ENCODE results near the gene SUPT6H. TPM values are rescaled to one million over a fixed set of nuclear protein-coding genes. Genes with fewer than 3 reads are reported as not detected.
A peak's percentile ranks its signal among the peaks of the same experiment; 100 is the strongest.

Gene SUPT6H
- total and polyA plus RNA-seq, 2 of the 8 experiments (the other 6 are each of a cell fraction or from before 2014, with no cell fraction given), result 32.0 to 59.9 TPM

- POLR2A ChIA-PET (ENCODE audit: partially characterized antibody), result interaction anchor here (0.6 to 10.5 kb wide), 8 partner anchors 10 to 138 kb away, joined by 3 to 258 read pairs (median 4); partner anchors contain the start of genes ALDOC, BLTP2, NEK8 and RPL23A
Observed at GRCh38 chr17:28714281-28714680, 52.3 kb downstream of the SUPT6H start.

More at GRCh38 chr17:28714281-28714680, 52.3 kb downstream of the SUPT6H start:
- no peak overlapping the region for H2AFZ ChIP-seq (ENCODE audit: low read length)
- no peak overlapping the region for H4K8ac ChIP-seq (ENCODE audit: extremely low read depth, insufficient read depth, low read length)
- no peak overlapping the region for H3K14ac ChIP-seq (ENCODE audit: insufficient read length)
- no peak overlapping the region for H3K23ac ChIP-seq (ENCODE audit: insufficient read length)
- H3K27ac ChIP-seq (ENCODE audit: low read depth, low read length), result no peak overlapping the region
- peaks cover 0 to 11% of the 10 kb centered on the region in 2 experiments for H4K20me1 ChIP-seq (replicated peaks in 1 of 2; ENCODE audit: control insufficient read depth in 1 of 2, insufficient read depth in 2 of 2, low read length in 2 of 2)
- peaks cover 3 to 29% of the 10 kb centered on the region in 2 experiments; a peak in 3 of 4 replicates for H3K79me2 ChIP-seq (ENCODE audit: control insufficient read depth in 1 of 2, insufficient read depth in 2 of 2, low read length in 2 of 2)
- no peak overlapping the region for H2BK5ac ChIP-seq (ENCODE audit: low read depth, low read length)
- H3K9ac ChIP-seq (replicated peaks in 1 of 4; ENCODE audit: extremely low read depth in 1 of 4, low read depth in 3 of 4, low read length in 3 of 4), result no peak overlapping the region
- no peak overlapping the region for H2BK20ac ChIP-seq (ENCODE audit: low read length)
- no peak overlapping the region for H3K56ac ChIP-seq (replicated peaks; ENCODE audit: insufficient read length, low read depth, low read length)
- no peak overlapping the region for H2BK12ac ChIP-seq (ENCODE audit: low read depth, low read length)
- H3K79me1 ChIP-seq (ENCODE audit: low read depth, low read length), result peaks cover 16% of the 10 kb centered on the region
- H3K36me3 ChIP-seq (ENCODE audit: control insufficient read depth in 2 of 4, insufficient read depth in 4 of 4, low read length in 3 of 4), result peaks cover 8 to 20% (median 15%) of the 10 kb centered on the region in 4 experiments; a peak in 7 of 8 replicates
- H2AK5ac ChIP-seq (ENCODE audit: low read depth, low read length), result no peak overlapping the region
- WGBS, 2 experiments (ENCODE audit: extremely low coverage in 1 of 2, insufficient coverage in 1 of 2, insufficient read length in 1 of 2, insufficient replicate concordance in 2 of 2, low coverage in 1 of 2, low lambda C conversion rate in 2 of 2, missing lambda C conversion rate in 1 of 2), result 90% methylated on average over 3 of the region's 3 CpGs; no CpG with 5 or more reads in 1 of the 2 experiments
- TF ChIP-seq CBX5 (IDR thresholded peaks at IDR 0.05; ENCODE audit: low read depth, low read length), result no peak
- TF ChIP-seq FOSL1 (IDR thresholded peaks at IDR 0.05; ENCODE audit: insufficient read depth, low read depth, low read length), result no peak
- TF ChIP-seq CTCF (IDR thresholded peaks at IDR 0.05; ENCODE audit: control extremely low read depth in 1 of 3, insufficient read depth in 1 of 3, low read depth in 1 of 3, low read length in 3 of 3), result peak in 1 of 3 experiments; percentile 10; a peak in 1 of 4 replicates
- no peak for TF ChIP-seq ASH2L (IDR thresholded peaks at IDR 0.05; ENCODE audit: low read length)
- no peak for DNase-seq (ENCODE audit: low read depth in 1 of 2, low spot score in 2 of 2)
- CTCF ChIA-PET (ENCODE audit: partially characterized antibody), result interaction anchor here (1.0 to 2.0 kb wide), 3 partner anchors 13 to 141 kb away, joined by 3 to 4 read pairs (median 3); no protein-coding TSS in a partner anchor
- no peak for FAIRE-seq
- no peak overlapping the region for H2BK15ac ChIP-seq (ENCODE audit: low read length)
- peaks cover 27% of the 10 kb centered on the region for H3K23me2 ChIP-seq (ENCODE audit: low read depth, low read length)
- H4K91ac ChIP-seq (replicated peaks; ENCODE audit: insufficient read length, low read length), result no peak overlapping the region
- H2BK120ac ChIP-seq (replicated peaks; ENCODE audit: low read depth, low read length), result no peak overlapping the region
- no peak overlapping the region for H3K18ac ChIP-seq (ENCODE audit: extremely low read depth, low read length)
- no peak overlapping the region for H3K4me3 ChIP-seq (ENCODE audit: extremely low read depth in 1 of 4, insufficient read depth in 2 of 4, low read depth in 3 of 4, low read length in 4 of 4)
- H3K4me1 ChIP-seq (replicated peaks in 1 of 4; ENCODE audit: control insufficient read depth in 3 of 4, insufficient read depth in 4 of 4, low read length in 3 of 4), result peaks cover 4 to 15% (median 7%) of the 10 kb centered on the region in 4 experiments; a peak in 6 of 7 replicates
- H4K5ac ChIP-seq (ENCODE audit: insufficient read length, low read depth, low read length), result no peak overlapping the region
- no peaks in the 10 kb centered on the region for H3K9me3 ChIP-seq (ENCODE audit: insufficient read depth in 2 of 2, low read depth in 1 of 2, low read length in 1 of 2)
- H3K4ac ChIP-seq (replicated peaks; ENCODE audit: insufficient read length, low read depth, low read length), result no peak overlapping the region
- no peaks in the 10 kb centered on the region for H3K27me3 ChIP-seq (replicated peaks in 1 of 4; ENCODE audit: control insufficient read depth in 3 of 4, extremely low read depth in 1 of 4, insufficient read depth in 3 of 4, low read length in 3 of 4)
- no peak overlapping the region for H3K4me2 ChIP-seq (ENCODE audit: insufficient read depth in 1 of 2, low read depth in 2 of 2, low read length in 2 of 2)

All from H1 (cell line).